GM20000 (cell line): ENCODE results near the gene TBC1D8.

Experiments
- DNase-seq: peaks from one replicate; pipeline ENCODE4 v3.0.0; 2012; ENCODE audit warnings: low spot score
- TF ChIP-seq, protein P1 (sequence below): IDR thresholded peaks from 2 replicates; pipeline ENCODE4 v1.5.1; 2012; ENCODE audit warnings: mild to moderate bottlenecking, control low read depth; ENCODE audit errors: extremely low read depth, missing control alignments

TBC1D8 gene

DNA sequence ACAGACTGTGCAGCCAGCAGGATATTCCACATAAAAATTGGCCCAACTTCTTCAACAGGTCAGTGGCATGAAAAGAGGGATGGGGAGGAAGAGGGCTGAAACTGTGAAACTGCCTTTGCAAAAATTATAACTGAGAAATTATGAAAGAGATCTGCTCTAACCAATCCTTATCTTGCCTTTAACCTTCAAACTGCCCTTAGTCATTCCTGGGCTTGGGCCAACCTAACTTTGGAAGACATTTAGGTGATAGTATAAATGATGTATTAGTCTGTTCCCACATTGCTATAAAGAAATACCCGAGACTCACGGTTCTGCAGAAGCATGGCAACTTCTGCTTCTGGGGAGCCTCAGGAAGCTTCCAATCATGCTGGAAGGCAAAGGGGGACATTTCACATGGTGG lies 74.6 kb downstream of the TBC1D8 start:
- no peak for DNase-seq
- TF ChIP-seq, protein P1, sequence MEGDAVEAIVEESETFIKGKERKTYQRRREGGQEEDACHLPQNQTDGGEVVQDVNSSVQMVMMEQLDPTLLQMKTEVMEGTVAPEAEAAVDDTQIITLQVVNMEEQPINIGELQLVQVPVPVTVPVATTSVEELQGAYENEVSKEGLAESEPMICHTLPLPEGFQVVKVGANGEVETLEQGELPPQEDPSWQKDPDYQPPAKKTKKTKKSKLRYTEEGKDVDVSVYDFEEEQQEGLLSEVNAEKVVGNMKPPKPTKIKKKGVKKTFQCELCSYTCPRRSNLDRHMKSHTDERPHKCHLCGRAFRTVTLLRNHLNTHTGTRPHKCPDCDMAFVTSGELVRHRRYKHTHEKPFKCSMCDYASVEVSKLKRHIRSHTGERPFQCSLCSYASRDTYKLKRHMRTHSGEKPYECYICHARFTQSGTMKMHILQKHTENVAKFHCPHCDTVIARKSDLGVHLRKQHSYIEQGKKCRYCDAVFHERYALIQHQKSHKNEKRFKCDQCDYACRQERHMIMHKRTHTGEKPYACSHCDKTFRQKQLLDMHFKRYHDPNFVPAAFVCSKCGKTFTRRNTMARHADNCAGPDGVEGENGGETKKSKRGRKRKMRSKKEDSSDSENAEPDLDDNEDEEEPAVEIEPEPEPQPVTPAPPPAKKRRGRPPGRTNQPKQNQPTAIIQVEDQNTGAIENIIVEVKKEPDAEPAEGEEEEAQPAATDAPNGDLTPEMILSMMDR, result no peak

DNA sequence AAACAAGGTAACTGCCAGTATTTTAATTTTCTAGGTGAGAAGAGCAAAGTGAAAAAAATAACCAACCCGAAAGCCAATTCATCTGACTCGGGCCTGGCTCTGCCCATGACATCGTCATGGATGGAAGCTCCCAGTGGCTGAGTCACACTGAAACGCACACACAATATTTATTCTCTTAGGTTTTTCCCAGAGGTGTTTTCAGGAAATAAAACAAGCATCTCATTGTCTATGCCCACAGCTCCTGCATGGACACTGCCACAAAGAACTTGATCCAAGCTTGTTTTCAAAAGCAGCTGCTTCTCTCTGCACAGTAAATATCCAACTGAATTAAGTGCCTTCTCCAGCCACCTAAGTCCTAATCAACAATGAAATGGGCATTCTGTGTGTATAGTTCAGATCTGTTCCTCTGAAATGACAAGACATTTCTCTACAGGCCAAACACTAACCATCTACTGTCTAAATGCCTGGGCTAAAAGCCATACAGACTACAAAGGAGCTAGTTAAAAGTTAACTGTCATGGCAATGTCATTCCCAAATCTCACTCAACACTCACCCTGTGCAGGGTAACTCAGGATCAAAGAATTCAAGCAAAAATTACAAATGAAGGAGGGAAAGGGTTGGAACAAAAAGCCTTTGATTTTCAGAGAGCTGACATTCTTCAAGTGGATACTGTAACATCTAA lies 86.2 kb downstream of the TBC1D8 start:
- TF ChIP-seq, protein P1, result no peak
- DNase-seq, result peak; percentile 32

DNA sequence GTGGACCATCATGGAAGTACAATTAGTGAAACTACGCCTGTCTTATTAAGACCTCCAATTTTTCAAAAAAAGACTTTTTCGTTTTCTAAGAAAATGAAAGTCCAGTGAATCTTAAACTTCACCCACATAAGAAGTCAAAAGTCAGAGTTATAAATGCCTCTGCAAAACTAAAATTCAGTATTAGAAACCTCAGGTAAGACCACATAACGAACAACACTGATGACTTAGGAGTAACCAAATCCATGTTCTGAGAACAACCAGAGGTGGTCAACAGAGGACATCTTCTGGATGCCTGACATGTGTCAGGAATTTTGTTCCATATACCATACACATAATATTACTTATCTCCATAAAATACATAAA lies 86.7 kb downstream of the TBC1D8 start:
- TF ChIP-seq, protein P1, result no peak
- DNase-seq, result no peak

DNA sequence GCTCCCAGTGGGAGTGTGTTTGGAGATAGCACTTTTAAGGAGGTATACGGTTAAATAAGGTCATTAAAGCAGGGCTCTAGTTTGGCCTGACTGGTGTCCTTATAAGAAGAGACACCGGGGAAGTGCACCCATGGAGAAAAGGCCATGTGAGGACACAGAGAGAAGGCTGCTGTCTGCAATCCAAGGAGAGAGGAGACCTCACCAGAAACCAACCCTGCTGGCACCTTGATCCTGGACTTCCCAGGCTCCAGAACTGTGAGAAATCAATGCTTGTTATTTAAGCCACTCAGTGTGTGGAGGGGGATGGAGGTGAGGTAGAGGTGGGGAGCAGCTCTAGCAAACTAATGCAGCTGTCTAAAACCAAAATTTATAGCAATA lies 87.1 kb downstream of the TBC1D8 start:
- TF ChIP-seq, protein P1, result no peak

DNA sequence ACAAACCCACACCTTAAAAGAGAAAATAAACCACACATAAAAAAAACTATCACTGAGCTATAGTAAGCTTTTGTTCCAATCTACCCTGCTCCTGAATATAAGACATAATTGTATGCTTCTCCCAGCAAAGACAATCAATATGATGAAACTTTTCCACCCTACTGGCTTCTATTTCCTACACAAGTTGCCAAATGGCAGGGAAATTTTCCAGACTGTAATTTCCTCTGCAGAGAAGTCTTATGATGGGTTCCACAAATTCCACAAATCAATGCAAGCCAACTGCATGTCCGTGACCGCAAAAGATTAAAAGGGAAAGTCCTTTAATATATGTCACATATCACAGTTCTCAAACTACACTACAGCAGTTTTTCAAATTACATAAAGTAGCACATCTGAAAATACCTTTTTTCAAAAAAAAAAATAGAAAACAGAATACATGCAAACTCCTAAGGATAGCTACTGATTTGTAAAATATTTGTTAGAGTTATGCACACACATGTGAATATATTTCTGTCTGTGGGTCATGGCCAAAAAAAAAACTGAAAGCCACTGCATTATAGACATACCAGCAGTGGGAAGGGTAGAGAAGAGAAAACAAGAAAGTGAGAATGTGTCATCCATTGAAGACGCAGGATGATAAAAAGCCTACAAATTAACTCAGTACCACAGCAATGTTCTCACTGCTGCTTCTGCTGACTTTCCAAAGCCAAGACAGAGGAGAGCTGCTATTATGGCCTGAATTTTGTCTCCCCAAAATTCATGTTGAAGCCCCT lies 87.6 kb downstream of the TBC1D8 start:
- TF ChIP-seq, protein P1, result no peak
- peak; percentile 26 for DNase-seq

More for the DNA sequence above, 87.1 kb downstream of the TBC1D8 start:
- DNase-seq, result no peak

DNA sequence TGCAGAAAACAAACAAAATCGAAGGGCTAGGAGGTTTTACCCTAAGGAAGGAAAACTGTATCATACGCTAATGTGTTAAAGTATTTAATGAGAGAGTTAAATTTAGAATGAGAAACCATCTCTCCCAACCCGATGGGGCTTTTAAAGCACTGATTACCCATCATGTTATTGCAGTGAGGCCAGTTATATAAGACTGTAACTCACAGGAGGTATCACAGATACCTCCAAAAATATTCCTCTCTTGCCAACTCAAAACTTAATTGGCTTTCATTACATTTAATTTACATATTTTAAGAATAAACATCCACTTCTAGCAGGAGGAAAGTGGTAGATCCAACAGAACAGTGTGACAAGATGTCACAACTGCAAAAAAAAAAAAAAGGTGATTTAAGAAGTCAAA lies 92.8 kb downstream of the TBC1D8 start:
- TF ChIP-seq, protein P1, result no peak
- DNase-seq, result no peak

DNA sequence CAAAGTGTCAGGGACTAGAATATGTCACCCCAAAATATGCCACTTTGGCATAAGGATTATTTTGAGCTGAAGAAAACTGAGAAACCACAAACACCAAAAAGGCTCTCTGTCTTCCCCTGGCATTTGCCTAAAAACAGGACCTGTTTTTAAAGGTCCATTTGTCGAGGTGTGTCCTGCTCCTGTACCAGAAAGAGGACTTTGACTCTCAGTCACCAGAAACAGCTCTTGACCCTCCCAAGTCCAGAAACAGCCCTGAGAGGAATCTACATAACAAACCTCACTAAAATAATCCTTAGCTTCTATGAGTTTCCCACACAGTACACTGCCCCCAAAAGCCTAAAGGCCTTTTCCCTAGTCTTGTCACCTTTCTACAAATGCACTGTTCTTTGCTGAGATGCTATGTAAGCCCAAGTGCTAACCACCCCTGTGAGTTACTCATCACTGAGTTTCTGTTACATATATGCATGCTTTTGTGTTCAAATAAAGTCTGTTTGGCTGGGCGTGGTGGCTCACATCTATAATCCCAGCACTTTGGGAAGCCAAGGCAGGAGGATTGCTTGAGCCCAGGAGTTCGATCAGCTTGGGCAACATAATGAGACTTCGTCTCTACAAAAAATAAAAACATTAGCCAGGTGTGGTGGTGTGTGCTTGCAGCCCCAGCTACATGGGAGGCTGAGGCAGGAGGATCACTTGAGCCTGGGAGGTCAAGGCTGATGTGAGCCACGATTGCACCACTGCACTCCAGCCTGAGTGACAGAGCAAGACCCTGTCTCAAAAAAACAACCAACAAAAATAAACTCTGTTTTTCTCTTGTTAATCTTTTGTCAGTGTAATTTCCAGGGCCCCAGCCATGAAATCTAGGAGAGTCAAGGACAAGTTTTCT lies 93.9 kb downstream of the TBC1D8 start:
- TF ChIP-seq, protein P1, result no peak
- no peak for DNase-seq
